MG63 (cell line): Measurements from ENCODE around the gene VSTM5. TPM values are rescaled to one million over a fixed set of nuclear protein-coding genes. Genes with fewer than 3 reads are reported as not detected.
A peak's percentile ranks its signal among the peaks of the same experiment; 100 is the strongest.

Experiments
- DNase-seq: peaks from one replicate; pipeline ENCODE4 v3.0.0-alpha.2; 2020
- H3K27me3 ChIP-seq: fragments of 250-450 bp; sonication (Bioruptor Pico); 2 replicates; pipeline ENCODE4 v1.5.1; 2020; ENCODE audit warnings: mild to moderate bottlenecking, moderate library complexity
- H3K36me3 ChIP-seq: fragments of 250-450 bp; sonication (Bioruptor Pico); 2 replicates; pipeline ENCODE4 v1.5.1; 2020; ENCODE audit warnings: mild to moderate bottlenecking, moderate library complexity
- H3K4me3 ChIP-seq: fragments of 250-450 bp; sonication (Bioruptor Pico); 2 replicates; pipeline ENCODE4 v1.5.1; 2020; ENCODE audit warnings: mild to moderate bottlenecking, moderate library complexity
- H3K9me3 ChIP-seq: fragments of 250-450 bp; sonication (Bioruptor Pico); 2 replicates; pipeline ENCODE4 v1.5.1; 2020; ENCODE audit warnings: mild to moderate bottlenecking, moderate library complexity
- total RNA-seq: library from RNA; depleted of rRNA; stranded (reverse); fragments of >200 nt; shearing (Covaris generic); gene quantifications from 2 replicates; pipeline ENCODE4 v1.2.3, GENCODE V29; 2014; ENCODE audit warnings: low replicate concordance; rRNA removed

The VSTM5 gene
- total RNA-seq, 1 experiment from 2014 or later, result not detected

DNA sequence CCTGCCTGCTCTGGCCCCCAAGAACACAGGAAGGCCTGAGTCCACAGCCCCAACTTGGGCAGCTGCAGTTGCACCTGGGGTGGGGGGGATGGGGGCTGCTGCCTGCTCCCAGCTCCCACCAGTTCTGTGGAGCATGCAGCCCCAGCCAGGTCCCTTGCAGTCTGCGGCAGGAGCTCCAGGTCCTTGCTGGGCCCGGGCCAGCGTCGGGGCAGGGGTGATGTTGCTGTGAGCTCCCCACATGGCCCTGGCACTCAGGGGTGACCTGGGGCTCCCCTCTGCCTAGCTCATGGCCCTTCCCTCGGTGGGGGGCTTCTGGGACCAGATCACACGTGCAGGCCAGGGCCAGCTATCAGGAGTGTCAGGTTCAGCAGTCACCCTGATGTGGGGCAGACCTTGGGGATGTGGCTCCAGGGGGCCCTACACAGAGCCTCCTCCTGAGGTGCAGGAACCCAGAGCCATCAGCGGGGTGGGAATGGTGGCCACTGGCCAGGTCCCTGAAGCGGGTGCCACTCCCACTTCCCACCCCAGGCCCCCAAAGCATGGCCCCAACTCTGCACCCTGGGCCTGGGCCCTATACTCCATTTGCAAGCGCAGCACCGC is 76.7 kb downstream of the VSTM5 start:
- H3K9me3 ChIP-seq, result no peaks in the 10 kb centered on the region
- H3K27me3 ChIP-seq, result no peaks in the 10 kb centered on the region
- no peaks in the 10 kb centered on the region for H3K36me3 ChIP-seq
- DNase-seq, result no peak
- no peak overlapping the region for H3K4me3 ChIP-seq

DNA sequence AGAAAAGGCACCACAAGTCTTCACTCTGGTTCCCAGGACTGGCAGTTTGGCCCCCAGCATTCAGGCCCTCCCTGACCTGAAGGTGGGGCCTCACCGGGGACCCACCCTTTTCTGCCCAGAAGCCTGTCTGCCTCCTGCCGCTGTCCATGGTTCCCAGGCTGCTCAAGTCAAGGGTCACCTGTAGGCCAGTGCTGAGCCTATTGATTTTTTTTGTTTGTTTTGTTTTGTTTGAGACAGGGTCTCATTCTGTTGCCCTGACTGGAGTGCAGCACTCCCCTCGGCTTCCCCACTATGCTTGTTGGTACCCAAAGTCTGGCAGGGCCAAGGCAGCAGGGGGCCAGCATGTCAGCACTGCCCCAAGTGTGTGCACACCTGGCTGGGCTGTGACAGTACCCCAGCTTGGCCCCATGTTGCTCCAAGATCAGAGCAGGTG is 77.4 kb downstream of the VSTM5 start:
- Histone ChIP-seq H3K27me3 (no peaks in the 10 kb centered on the region), H3K4me3 (no peak overlapping the region), H3K36me3 (no peaks in the 10 kb centered on the region), H3K9me3 (no peaks in the 10 kb centered on the region)
- DNase-seq, result no peak

DNA sequence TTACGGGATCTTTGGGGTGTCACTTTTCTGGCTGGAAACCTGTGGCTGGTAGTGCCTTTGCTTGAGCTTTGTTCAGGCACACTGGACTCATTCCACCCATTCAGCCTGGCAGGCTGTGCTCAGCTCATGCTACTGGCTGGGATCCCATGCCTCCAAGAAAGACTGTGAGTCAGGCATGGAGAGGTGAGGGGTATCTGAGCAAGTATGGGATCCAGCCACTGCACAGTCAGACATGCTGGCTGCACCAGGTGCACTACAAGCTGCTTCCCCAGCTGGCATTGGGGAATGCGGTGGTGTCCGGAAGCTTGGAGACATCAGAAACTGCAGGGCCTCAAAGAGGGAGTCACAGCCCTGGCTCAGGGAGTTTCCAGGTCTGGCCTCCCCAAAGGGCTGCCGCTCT is 78.3 kb downstream of the VSTM5 start:
- H3K27me3 ChIP-seq, result no peaks in the 10 kb centered on the region
- H3K36me3 ChIP-seq, result no peaks in the 10 kb centered on the region
- H3K4me3 ChIP-seq, result no peak overlapping the region
- peak; percentile 20 for DNase-seq
- no peaks in the 10 kb centered on the region for H3K9me3 ChIP-seq

DNA sequence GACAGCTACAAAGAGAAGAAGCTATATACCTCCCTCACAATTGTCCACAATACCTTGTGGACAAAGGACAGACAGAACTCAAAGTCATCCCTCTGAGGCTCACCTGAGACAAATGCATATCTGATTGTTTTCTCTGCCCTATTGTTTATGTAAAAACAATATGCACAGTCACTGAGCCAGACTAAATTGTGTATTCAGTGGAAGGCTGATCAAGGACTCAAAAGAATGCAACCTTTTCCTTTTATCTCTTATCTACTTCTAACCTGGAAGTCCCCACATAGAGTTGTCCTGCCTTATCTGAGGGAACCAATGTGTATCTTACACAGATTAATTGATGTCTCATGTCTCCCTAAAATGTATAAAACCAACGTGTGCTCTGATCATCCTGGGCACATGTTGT is 80.3 kb downstream of the VSTM5 start:
- H3K4me3 ChIP-seq, result no peak overlapping the region
- no peaks in the 10 kb centered on the region for H3K36me3 ChIP-seq
- no peak for DNase-seq
- no peaks in the 10 kb centered on the region for H3K9me3 ChIP-seq
- H3K27me3 ChIP-seq, result no peaks in the 10 kb centered on the region

Other genes with a start within 250 kb of the VSTM5 start
- gene CEP295, start 188.9 kb downstream of the VSTM5 start, total RNA-seq, result 4.4 and 5.1 TPM in 2 replicates
- 92.0 and 171 TPM in 2 replicates for gene TAF1D, start 109.1 kb downstream of the VSTM5 start, total RNA-seq
- gene C11orf54, start 108.9 kb downstream of the VSTM5 start, total RNA-seq, result 19.3 and 31.7 TPM in 2 replicates
- 27.1 and 33.3 TPM in 2 replicates for gene MED17, start 66.3 kb downstream of the VSTM5 start, total RNA-seq
- gene HEPHL1, start 170.7 kb upstream of the VSTM5 start, total RNA-seq, result not detected in 2 replicates